ENCODE data around the gene SLC41A2. TPM values are rescaled to one million over a fixed set of nuclear protein-coding genes. Genes with fewer than 3 reads are reported as not detected.

SLC41A2 gene
- total and polyA plus RNA-seq, 9 of the 15 experiments (the other 6 are each of a cell fraction or from before 2014, with no cell fraction given), result 0.01 to 0.89 (median 0.16) TPM; not detected in 1

- TF ChIP-seq FOXP4 (CRISPR knock-in tag; IDR thresholded peaks at IDR 0.05; ENCODE audit: borderline replicate concordance) (no peak), ZNF398 (CRISPR knock-in tag; IDR thresholded peaks at IDR 0.05) (no peak), ZBTB40 (IDR thresholded peaks at IDR 0.05) (no peak), ZBTB40 (CRISPR knock-in tag; IDR thresholded peaks at IDR 0.05) (no peak), NCOA4 (IDR thresholded peaks at IDR 0.05; ENCODE audit: partially characterized antibody) (no peak), FOXK1 (CRISPR knock-in tag; IDR thresholded peaks at IDR 0.05; ENCODE audit: borderline replicate concordance) (no peak), RAD21 (CRISPR knock-in tag; conservative IDR thresholded peaks at IDR 0.05 in 1 of 2, IDR thresholded peaks at IDR 0.05 in 1 of 2) (no peak), ZKSCAN8 (CRISPR knock-in tag; IDR thresholded peaks at IDR 0.05) (no peak), XRCC5 (IDR thresholded peaks at IDR 0.05; ENCODE audit: low read depth, low read length) (no peak)
Observed at GRCh38 chr12:104973250-104973649, 15.2 kb upstream of the SLC41A2 start (continued).

Measured in K562 (cell line).